HG02943 (cell line): ENCODE results near the gene DUS1L.

ENCODE experiments used
- ATAC-seq: cut with Tn5 transposase; IDR thresholded peaks from one replicate; pipeline ENCODE4 v1.9.1; 2021; ENCODE audit warnings: mild to moderate bottlenecking, low read depth, moderate library complexity; ENCODE audit not compliant: unreplicated experiment

The DUS1L gene

DNA sequence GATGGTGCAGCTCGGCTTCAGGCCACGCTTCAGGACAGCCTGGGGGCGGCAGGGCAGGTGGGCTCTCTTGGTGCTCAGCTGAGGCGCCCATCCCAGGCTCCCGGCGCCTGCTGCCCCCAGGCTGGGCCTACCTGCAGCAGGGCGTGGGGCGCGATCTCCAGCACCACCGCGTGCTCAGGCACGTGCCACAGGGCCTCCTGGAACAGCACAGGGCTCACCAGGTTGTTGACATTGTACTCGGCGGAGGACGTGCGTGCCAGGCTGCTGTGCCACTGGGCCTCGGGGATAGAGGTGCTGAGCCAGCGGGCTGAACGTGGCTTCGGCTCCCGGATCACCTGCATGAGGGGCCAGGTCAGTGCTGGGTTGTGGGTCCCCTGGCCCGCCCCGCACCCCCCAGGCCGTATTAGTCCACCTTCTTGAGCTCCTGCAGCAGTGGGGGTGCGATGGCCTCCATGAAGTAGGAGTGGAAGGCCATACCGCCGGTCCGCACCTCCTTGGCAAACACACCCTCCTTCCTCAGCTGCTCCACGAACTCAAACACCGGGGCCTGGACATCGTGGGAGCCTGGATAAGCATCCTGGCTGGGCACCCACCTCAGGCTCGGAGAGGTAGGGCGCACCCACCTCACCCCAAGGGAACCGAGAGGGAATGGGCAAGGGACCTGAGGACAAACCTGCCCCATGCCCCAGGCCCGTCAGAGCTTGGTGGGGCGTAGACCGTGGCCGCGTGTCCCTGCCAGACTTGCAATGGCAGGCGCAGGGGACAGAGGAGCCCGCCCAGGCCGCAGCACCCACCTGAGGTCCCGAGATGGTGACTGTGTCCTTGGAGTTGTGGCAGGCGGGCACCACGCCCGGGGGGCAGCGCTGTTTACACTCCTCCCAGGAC is 23.5 kb upstream of the DUS1L start:
- ATAC-seq, result no peak

DNA sequence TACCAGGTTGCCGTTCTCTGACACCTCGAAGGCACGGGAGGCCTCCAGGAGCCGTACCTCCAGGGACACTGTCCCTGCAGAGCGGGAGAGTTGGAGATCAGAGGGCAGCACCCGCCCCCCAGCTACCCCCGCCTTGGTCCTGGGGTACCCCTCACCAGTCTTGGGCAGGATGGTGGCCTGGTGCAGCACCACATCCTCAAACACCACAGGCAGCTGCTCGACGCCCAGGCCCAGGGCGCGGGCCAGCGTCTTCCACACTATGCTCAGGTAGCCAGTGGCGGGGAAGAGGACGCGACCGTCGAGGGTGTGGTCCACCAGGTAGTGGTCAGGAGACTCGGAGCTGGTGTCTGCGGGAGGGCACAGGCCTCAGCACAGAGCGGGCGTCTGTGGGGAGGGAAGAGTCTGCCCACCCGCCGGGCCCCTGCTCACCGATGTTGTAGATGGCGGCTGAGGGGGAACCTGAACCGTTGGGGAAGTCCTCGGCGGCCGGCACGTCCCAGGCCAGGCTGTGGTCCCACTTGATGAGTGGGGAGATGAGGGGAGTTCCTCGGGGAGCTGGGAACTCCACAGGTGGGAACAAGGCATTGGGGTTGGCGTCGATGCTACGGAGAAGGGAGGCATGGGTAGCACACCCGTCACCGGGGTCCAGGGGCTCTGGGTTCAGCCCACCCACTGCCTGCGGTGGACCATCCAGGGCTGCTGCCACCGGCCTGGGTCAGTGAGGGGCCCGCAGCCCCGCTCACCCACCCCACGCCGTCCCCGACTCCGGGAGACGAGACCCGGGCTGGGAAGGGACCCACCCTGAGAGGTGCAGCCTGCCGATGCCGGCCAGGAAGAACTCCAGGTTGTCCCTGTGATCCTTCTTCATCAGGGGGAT is 22.6 kb upstream of the DUS1L start:
- ATAC-seq, result no peak

DNA sequence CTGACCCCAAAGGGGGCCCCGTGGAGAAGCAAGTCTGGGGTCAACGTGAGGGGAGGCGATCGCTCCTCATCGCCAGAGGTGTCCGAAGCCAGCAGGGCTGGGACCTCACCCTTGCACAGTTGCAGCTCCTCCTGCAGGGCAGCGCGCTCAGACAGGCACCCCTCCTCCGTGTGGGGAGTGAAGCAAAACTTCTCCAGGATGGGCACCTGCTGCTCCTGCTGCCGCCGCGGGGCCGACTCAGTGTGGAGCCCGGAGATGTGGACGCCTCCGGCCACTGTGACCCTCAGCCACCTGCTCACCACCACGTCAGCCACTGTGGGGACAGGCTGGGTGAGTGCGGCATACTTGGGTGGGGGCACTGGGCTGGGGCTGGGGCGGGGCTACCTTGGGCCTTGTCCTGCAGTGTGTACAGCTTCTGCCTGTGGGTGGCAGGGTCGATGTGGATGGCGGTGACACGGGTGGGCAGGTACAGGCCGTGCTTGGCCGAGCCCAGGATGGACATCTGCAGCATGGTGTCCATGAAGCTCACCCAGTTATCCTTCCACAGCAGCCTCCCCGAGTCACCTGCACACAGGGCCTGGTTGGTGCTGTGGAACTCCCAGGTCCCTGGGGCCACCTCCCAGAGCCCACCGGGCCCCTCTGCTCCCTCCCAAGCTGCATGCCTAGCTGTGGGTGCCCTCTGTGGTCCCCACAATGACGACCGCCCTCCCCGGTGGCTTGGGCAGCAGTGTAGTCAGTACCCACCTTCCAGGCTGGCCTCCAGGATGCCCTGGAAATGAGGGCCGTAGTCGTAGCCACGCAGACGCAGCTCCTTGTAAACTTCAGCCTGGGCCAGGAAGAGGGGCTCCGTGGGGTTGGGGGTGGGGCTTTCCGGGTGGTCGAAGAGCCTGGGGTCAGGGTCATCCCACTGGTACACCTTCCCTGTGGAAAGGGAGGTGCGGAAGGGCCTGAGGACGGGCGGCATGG is 21.6 kb upstream of the DUS1L start:
- no peak for ATAC-seq

DNA sequence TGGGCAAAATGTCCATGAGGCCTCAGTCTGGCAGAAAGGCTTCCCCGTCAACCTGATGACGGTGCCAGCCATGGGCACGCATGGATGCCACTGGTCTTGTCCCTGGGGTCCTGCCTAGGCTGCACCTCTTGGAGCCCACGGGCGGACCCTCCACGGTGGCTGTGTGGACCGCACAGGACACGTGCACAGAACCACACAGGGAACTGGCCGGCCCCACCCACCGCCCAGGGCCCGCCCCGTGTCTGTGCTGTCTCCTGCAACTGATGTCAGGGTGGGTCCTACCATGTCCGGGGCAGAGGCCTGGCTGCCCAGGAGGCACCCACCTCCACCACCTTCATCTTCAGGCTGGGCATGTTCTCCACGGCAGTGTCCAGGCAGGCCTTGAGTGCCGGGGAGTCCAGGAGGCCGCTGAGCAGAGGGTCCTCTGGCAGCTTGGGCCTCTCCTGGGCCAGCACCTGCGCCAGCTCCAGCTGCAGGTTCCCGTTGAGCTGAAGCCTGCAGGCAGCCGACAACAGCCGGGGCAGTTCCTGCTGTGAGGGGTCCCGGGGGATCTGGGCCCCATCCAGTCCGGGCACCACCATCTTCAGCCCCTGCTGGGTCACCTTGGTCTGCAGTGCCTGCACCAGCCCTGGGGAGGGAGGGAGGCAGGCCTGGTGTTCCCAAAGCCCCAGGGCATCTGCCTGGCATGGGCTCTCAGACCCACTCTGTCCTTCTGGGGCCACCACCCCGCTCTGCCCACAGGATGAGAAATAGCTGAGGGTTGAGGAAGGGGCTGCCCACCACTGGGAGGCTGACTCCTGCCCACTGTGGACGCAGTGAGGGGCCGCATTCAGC is 20.5 kb upstream of the DUS1L start:
- ATAC-seq, result no peak

DNA sequence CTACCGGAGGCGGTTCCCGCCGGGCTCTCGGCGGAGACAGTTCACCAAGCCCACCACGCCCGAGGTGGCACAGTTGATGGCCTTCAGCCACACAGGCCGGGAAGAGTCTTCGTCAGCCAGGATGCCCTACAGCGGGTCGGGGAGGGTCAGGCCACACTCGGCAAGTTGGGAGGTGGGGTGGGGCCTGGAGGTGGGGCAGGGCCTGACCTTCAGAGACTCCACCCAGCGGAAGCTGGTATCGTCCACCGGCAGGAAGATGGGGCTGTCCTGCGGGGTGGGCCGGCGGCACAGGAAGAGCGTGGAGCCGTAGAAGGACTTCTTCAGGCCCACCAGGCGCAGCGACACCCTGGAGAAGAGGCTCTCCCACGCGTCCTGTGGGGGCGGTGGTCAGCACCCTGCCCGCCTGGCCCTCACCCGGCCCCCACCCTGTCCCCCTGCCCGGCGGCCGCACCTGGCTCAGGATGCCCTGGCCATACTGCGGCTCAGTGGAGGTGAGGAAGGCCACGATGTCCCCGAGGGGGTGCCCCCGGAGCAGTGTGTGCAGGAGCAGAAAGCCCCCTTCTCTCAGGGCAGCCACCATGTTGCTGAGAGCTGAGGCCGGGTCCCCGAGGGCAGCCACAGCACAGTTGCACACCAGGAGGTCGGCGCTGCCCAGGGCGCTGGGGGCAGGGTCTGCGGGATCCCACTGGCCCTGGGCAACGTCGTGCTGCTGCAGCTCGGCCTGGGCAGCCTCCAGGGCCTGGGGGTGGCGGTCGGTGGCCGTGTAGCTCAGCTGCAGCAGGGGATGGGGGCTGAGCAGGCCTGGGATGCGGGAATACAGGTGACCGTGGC is 19.6 kb upstream of the DUS1L start:
- no peak for ATAC-seq

DNA sequence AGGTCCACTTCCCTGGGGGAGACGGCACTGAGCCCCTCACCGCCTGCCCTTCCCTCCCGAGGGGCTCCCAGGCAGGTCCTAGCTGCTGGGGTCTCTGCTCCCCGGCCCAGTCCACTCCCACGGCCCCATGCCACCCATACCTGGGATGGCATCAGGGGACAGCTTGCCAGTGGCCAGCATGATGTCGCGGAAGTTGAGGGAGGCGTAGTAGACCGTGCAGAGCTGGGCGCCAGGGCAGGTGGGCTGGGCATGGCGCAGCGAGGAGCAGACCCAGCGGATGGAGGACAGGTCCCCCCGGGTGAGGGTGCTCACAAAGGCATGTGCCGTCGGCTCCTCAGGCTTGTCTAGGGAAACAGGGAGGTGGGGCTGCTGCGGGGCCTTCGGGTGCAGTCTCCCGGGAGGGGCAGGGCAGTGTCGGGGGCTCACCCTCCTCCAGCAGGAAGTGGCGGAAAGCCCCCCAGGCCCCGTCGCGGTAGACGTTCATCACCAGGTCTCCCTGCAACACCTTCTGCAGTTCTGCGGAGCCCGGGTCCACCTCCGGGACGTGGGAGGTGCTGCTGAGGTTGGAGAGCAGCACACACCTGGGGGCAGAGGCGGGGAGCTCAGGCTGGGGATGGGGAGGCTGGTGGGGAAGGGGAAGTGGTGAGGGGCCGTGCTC is 18.9 kb upstream of the DUS1L start:
- no peak for ATAC-seq

DNA sequence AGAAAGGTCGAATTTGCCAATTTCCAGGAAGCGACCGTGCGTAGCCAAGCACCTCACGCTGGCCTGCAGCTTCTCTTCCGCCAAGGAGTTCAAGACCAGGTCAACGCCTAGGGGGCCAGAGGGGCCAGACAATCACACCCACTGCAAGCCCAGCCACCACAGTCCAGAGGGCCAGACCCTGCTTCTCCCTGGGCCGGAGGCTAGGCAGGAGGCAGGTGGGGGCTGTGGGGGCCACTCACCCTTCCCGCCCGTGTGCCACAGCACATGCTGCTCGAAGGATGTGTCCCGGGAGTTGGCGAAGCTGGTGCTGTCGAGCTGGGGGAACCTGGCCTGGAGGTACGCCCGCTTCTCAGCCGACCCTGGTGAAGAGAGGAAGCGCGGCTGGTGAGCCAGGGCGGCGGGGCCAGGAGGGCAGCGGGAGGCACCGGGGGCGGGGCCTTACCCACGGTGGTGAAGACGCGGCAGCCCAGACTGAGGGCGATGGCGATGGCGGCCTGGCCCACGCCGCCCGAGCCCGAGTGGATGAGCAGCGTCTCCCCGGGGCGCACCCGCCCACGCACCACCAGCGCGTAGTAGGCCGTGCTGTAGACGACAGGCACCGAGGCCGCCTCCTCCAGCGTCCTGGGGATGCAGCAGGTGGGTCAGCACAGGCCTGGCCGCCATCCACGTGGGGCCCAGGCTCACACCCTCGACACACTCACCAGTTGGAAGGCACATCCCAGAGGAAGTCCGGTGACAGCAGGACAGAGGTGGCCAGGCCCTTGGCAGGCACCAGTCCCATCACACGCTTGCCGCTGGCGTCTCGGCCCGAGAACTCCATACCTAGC is 18.1 kb upstream of the DUS1L start:
- ATAC-seq, result no peak

DNA sequence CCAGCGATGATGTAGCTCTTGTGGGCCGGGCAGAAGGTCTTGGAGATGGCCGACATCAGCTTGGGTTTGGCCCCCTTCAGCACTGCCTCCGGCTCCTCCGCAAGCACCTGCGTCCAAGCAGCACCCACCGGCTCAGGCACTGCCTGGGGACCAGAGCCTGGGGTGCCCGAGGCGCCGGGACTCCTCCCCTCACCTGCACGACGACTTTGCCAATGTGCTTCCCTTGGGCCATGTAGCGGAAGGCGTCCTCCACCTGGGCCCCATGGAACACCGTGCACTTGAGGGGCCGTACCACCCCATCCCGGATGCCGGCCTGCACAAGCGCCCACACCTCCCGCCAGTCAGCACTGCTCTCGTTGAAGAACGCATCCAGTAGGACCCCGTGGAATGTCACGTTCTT is 17.4 kb upstream of the DUS1L start:
- no peak for ATAC-seq

DNA sequence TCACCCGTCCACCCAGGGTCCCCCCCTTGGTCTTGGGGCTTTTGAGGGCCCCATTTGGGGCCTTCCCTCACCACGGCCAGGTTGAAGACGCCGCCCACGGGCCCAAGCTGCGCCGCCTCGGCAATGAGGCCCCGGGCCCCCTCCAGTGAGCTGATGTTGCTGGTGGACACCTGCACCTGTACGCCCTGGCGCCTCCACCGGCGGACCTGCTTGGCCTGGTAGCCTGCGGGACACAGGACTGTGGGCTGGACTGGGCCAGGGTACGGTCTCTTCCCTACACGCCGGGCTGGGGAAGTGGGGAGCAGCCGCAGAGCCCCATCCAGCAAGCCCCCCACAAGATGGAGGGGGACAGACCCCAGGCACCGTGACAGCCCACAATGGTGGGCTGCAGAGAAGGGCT is 16.9 kb upstream of the DUS1L start:
- no peak for ATAC-seq

DNA sequence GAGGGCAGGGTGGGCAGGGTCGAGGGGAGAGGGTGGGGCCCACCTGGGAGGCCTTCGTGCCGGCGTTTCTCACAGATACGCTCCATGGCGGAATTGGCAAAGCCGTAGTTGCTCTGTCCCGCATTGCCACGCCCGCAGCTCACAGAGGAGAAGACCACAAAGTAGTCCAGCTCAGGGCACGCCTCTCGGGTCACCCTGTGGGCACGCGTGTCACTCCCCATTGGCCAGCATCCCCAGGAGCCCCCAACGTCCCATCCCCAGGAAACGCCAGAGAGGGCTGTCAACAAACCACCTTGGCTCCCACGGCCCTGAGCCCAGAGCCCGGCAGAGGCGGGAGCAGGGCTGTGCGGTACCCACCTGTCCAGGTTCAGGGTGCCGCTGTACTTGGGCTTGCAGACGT is 16.4 kb upstream of the DUS1L start:
- no peak for ATAC-seq

DNA sequence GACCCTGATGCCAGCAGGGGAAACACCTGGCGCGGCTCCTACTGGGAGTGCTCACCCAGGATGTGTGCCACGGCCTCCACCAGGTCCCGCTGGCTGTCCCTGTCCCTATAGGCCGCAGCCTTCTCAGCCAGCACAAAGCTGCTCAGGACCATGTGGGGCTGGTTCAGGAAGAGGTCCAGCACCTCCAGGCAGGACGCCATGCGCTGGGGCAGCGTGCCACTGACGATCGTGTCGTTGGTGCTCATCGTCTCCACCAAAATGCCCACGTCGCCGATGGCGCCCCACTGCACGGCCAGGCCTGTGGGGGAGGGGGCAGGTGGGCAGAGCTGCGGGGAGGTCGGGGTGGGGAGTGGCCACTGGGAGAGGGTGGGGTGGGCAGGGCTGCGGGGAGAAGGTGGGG is 15.9 kb upstream of the DUS1L start:
- no peak for ATAC-seq

DNA sequence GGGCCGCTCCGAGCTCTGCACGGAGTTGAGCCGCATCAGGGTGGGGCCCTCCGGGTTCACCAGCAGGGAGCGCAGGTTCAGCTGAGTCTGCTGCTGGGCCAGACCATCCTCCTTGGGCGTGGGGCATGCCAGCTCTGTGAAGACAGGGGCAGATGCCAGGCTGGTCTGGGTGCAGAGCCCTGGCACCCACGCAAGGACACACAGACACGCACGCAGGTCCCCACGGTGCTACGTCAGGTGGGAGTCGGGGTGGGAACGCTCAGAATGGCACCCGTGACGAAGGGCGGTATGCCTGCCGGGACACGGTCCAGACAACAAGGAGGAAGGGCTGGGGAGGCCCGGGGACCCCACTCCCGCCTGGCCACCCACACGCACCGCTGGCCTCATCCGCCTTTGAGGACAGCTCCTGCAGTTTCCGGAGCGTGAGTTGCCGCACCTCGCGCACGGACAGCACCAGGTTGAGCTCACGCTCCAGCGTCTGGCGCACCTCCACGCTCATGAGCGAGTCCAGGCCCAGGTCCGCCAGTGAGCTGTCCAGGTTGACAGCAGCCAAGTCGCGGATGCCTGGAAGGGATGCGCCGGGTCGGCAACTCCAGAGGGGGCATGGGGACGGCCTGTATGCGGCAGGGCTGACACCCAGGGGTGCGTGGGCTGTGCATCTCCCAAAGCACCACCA is 15.3 kb upstream of the DUS1L start:
- ATAC-seq, result no peak

DNA sequence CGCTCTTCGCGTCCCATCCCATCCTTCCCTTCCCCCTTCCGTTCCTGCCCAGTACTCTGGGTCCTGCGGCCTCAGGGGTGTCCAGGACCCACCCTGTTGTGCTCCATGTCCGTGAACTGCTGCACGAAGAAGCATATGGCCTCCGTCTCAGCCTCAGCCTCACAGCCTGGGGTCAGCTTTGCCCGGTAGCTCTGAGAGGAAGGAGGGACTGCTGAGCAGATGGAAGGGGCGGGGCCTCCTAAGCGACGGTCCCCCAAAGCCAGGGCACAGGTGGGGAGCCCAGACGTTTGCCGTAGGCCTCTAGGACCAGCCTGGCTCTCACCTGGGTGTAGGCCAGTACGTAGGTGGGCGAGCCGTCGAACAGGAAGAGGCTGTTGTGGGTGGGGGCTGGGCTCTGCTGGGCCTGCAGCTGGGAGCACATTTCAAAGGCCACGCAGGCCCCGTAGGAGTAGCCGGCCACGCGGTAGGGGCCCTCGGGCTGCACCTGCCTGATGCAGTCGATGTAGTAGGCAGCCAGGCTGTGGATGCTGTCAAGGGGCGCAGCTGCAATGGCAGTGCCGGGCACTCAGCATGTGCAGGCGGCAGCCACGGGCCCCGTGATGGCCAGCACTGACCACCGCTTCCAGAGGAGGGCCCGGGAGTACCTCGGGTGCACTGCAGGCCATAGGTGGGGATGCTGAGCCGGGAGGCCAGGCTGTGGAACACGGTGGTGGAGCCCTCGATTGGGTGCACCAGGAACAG is 14.6 kb upstream of the DUS1L start:
- no peak for ATAC-seq

DNA sequence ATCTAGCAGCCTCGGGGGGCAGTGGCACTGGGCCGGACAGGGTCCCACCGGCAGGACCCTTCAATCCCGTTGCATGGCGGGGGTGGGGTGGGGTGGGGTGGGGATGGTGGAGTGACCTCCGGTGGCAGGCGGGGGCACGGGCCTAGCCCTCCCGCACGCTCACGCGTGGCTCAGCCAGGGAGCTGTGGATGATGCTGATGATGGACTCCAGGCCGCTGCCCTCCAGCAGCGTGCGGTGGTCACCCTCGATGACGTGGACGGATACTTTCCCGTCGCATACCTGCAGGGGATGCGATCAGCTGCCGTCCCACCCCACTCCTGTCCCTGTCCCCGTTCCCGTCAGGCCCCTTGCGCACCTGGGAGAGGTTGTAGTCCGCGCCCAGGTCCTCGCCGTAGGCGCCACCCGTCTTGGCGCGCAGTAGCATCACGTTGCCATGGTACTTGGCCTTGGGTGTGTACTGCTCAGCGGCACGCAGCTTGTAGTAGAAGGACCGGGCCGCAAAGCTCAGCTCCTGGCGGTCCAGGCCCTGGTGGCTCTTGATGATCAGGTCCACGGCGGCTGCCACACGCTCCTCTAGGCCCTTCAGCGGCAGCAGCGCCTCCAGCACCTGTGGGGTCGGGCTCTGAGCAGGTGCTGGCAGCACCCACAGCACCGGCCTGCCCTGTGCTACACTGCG is 13.5 kb upstream of the DUS1L start:
- no peak for ATAC-seq

DNA sequence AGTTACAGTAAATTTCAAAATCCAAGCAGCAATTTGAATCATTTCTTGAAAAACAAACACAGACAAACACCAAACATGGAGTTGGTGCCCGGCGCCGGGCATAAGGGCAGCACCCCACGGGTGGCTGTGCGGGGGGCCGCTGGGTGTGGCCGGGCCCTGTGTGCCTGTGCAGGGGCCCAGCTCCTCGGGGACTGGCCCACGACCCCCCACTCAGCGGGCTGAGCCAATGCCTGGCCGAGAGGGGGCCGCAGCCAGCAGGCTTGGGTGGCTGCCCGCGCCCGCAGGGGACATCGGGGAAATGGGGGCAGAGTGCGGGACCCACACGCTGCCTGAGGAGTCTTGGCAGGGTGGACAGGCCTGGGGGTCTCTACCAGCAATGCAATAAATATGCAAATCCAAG is 12.8 kb upstream of the DUS1L start:
- no peak for ATAC-seq
